NT2/D1 (cell line): ENCODE data around the gene PTCH2.

Source experiments
- SUZ12 ChIP-seq: IDR thresholded peaks from 2 replicates; pipeline ENCODE4 v1.6.1; 2011; ENCODE audit not compliant: insufficient read length, insufficient read depth; ENCODE audit errors: extremely low read depth
- ZNF274 ChIP-seq: IDR thresholded peaks from 2 replicates; pipeline ENCODE4 v1.6.1; 2011; ENCODE audit warnings: mild to moderate bottlenecking, low read depth, low read length

DNA sequence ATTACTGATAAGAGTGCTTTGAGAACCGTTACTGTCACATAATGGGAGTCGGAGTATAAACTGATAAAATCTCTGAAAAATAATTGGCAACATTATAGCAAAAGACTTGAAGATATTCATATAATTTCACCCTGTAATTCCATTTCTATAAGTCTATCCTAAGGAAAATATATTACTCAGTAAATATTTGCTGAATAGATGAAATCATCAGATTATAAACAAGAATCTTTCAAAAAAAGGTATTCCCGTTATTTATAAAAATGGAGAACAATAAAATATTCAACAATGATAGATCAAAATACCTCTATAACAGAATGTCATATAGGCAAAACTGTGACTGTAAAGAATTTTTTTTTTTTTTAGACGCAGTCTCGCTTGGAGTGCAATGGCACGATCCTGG, 42.4 kb upstream of the PTCH2 start:
- TF ChIP-seq SUZ12 (no peak), ZNF274 (no peak)
